Omental fat pad (tissue), 4 donors: ENCODE measurements around the gene BPGM. TPM values are rescaled to one million over a fixed set of nuclear protein-coding genes. Genes with fewer than 3 reads are reported as not detected.
A peak's percentile ranks its signal among the peaks of the same experiment; 100 is the strongest.

Experiments
- ATAC-seq: fragments of 150-250 bp; one replicate; pipeline ENCODE4 v1.9.1; 2016; ENCODE audit warnings: mild to moderate bottlenecking, moderate library complexity; ENCODE audit not compliant: low FRiP score
- DNase-seq: peaks from one replicate; pipeline ENCODE4 v3.0.0-alpha.2; 2019; ENCODE audit warnings: low spot score
- CTCF ChIP-seq, 3 donors: fragments of 450-650 bp; IDR thresholded peaks; one replicate each; pipeline ENCODE4 v1.5.1; 2016 to 2017; ENCODE audit warnings: antibody characterized with exemption in 3 of 3, mild to moderate bottlenecking in 3 of 3, moderate library complexity in 2 of 3
- total RNA-seq, 4 donors: library from RNA; depleted of rRNA; stranded (reverse); fragments of >200 nt; gene quantifications; one replicate each; pipeline ENCODE4 v1.1.0, GENCODE V29; 2016

The BPGM gene
- total RNA-seq, 4 donors from 2014 or later = 6.6 to 20.0 (median 13.5) TPM

- ATAC-seq (peak; percentile 47), DNase-seq (no peak)
- TF ChIP-seq CTCF (IDR thresholded peaks at IDR 0.05) = no peak
Observed at GRCh38 chr7:134690016-134690415, 43.4 kb downstream of the BPGM start.

- TF ChIP-seq CTCF (IDR thresholded peaks at IDR 0.05) = no peak
- no peak for DNase-seq
- peak; percentile 5 for ATAC-seq
Observed at GRCh38 chr7:134690614-134691504, 44.2 kb downstream of the BPGM start.

GRCh38 chr7:134691546-134692343, 45.1 kb downstream of the BPGM start:
- DNase-seq = no peak
- ATAC-seq = peak; percentile 16
- no peak for TF ChIP-seq CTCF (IDR thresholded peaks at IDR 0.05)

- TF ChIP-seq CTCF (IDR thresholded peaks at IDR 0.05) = no peak
- DNase-seq = no peak
- ATAC-seq = peak; percentile 58
Observed at GRCh38 chr7:134692344-134692705, 45.7 kb downstream of the BPGM start.

- no peak for TF ChIP-seq CTCF (IDR thresholded peaks at IDR 0.05)
- no peak for DNase-seq
- peak; percentile 52 for ATAC-seq
Observed at GRCh38 chr7:134693256-134693655, 46.6 kb downstream of the BPGM start.

- DNase-seq (no peak), ATAC-seq (no peak)
- no peak for TF ChIP-seq CTCF (IDR thresholded peaks at IDR 0.05)
Observed at GRCh38 chr7:134694299-134694698, 47.6 kb downstream of the BPGM start.
